ENCODE measurements around the gene NFATC4.

DNA sequence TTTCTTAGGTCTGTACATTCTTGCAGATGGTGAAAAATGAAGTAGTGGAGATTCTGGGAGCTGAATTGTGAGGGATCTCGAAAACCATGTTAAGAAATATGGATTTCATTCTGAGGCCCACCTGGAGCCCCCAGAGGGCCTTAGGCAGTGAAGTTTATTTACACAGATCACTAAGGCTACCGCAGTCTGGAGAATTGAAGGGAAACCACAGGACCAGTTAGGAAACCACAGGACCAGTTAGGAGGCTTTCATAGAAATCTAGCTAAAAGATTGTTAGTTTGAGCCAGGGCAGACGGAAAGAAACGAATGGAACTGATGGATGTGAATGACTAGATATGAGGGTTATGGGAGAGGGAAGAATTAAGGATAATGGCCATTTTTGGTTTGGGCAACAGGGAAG is 54.3 kb downstream of the NFATC4 start:
- TF ChIP-seq SMC3 (IDR thresholded peaks at IDR 0.05; ENCODE audit: low read depth, low read length) (no peak), MXI1 (IDR thresholded peaks at IDR 0.05; ENCODE audit: borderline replicate concordance, low read depth, low read length) (no peak)

Data from IMR-90 (cell line).